ENCODE results near the gene MBNL2. TPM values are rescaled to one million over a fixed set of nuclear protein-coding genes. Genes with fewer than 3 reads are reported as not detected.

Gene MBNL2
- total RNA-seq, 1 experiment from 2014 or later = 0.17 TPM

DNA sequence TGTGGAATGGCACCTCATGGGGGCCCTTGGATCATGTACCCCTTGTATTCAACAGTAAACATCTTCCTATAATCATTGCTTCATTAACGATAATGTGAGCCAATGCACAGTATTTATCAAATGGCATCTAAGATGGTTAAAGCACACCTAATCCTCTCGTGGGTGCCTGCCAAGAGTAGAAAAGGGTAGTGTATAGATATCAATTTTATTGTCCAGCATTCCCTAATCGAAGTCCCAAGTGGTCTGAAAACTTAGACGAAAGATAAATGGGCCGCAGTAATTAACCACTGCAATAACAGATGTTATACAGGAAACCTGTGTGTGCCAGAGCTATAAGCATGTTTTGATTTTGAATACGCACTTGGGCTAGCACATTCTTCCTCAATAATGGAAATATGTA is 667 bp upstream of the MBNL2 start:
- Histone ChIP-seq H2AFZ (ENCODE audit: low read length) (no peak overlapping the region), H3T11ph (ENCODE audit: low read length) (no peak overlapping the region), H3K9ac (ENCODE audit: extremely low read depth, insufficient read length, low read length) (no peak overlapping the region), H3K56ac (ENCODE audit: insufficient read length, low read depth, low read length) (no peak overlapping the region), H4K5ac (ENCODE audit: insufficient read length, low read depth, low read length) (no peak overlapping the region), H3K27me3 (ENCODE audit: insufficient read depth, low read length) (peaks cover 22% of the 10 kb centered on the region; the same call in 1 of the 2 replicates), H3K23ac (ENCODE audit: insufficient read length, low read depth, low read length) (no peak overlapping the region), H3K18ac (ENCODE audit: insufficient read length, low read depth, low read length) (no peak overlapping the region), H2BK120ac (ENCODE audit: low read depth, low read length, poor library complexity, severe bottlenecking) (no peak overlapping the region), H2BK15ac (ENCODE audit: low read depth, low read length) (no peak overlapping the region), H2BK20ac (ENCODE audit: low read depth, low read length, poor library complexity, severe bottlenecking) (no peak overlapping the region), H2AK5ac (ENCODE audit: insufficient read length, low read length) (no peak overlapping the region), H4K8ac (replicated peaks; ENCODE audit: insufficient read length, low read depth, low read length) (no peak overlapping the region), H3K79me2 (ENCODE audit: insufficient read depth, low read length) (no peaks in the 10 kb centered on the region), H3K23me2 (ENCODE audit: insufficient read length, low read depth, low read length, poor library complexity, severe bottlenecking) (no peaks in the 10 kb centered on the region), H3K4me2 (ENCODE audit: insufficient read depth, insufficient read length, low read length) (no peak overlapping the region), H3K14ac (ENCODE audit: insufficient read depth, low read length) (no peak overlapping the region), H2BK5ac (ENCODE audit: insufficient read length, low read length) (no peak overlapping the region), H4K20me1 (ENCODE audit: control insufficient read depth, insufficient read depth, insufficient read length) (no peaks in the 10 kb centered on the region), H4K91ac (ENCODE audit: insufficient read length, low read depth, low read length) (no peak overlapping the region), H3K4ac (ENCODE audit: low read depth, low read length) (no peak overlapping the region), H3K27ac (ENCODE audit: insufficient read length, low read depth, low read length) (no peak overlapping the region), H3K4me1 (ENCODE audit: insufficient read depth, low read length) (0 out of 2 replicates have a peak, but pooled peaks cover 2% of the 10 kb centered on the region), H2BK12ac (ENCODE audit: insufficient read length, low read depth, low read length) (no peak overlapping the region), H3K79me1 (ENCODE audit: insufficient read depth, low read depth, low read length, poor library complexity, severe bottlenecking) (no peaks in the 10 kb centered on the region), H3K9me3 (ENCODE audit: control insufficient read depth, low read depth, low read length) (no peaks in the 10 kb centered on the region)
- DNase-seq = no peak
- Mint-ChIP-seq H3K27me3 (ENCODE audit: low read depth) (peaks cover 94% of the 10 kb centered on the region), H3K4me3 (no peak overlapping the region), H3K4me1 (peaks cover 22 to 32% of the 10 kb centered on the region in 2 experiments), H3K27ac (no peak overlapping the region), H3K36me3 (ENCODE audit: insufficient read depth in 1 of 3, low read depth in 3 of 3) (no peaks in the 10 kb centered on the region), H3K9me3 (no peaks in the 10 kb centered on the region; a peak in 1 of 5 replicates)
- no peak for TF ChIP-seq CTCF (conservative IDR thresholded peaks at IDR 0.05)
- WGBS (ENCODE audit: extremely low coverage, insufficient read length, low lambda C conversion rate) = no CpG with 5 or more reads among the region's 6 CpGs

Data from H9 (cell line).